Epithelial cell of prostate (primary cell): ENCODE measurements around the gene RAN.

ENCODE experiments used
- DNase-seq: peaks from one replicate; pipeline ENCODE4 v3.0.0-alpha.2; 2011; ENCODE audit warnings: low read depth, low spot score
- H3K27ac ChIP-seq: fragments of 450-650 bp; 2 replicates; pipeline ENCODE4 v1.5.1; 2017; ENCODE audit warnings: mild to moderate bottlenecking

The RAN gene

GRCh38 chr12:130924966-130925665 lies 53.2 kb downstream of the RAN start:
- no peak overlapping the region for H3K27ac ChIP-seq
- no peak for DNase-seq

GRCh38 chr12:130925666-130926015 lies 53.8 kb downstream of the RAN start:
- no peak overlapping the region for H3K27ac ChIP-seq
- no peak for DNase-seq
